BLaER1 treated with 17β-estradiol and CSF1 and Interleukin-3, amounts not matched to agents 10 nM and 100 nM (cell line): ENCODE results near the gene MAPK14.

Experiments used
- H3K27ac ChIP-seq, 11 experiments: shearing (Covaris generic); formaldehyde crosslinking; 2 replicates each; pipeline ENCODE4 v1.8.1; 2022
- H3K27me3 ChIP-seq, 11 experiments: shearing (Covaris generic); formaldehyde crosslinking; 2 replicates each; pipeline ENCODE4 v1.8.1; 2022
- H3K36me3 ChIP-seq, 11 experiments: shearing (Covaris generic); formaldehyde crosslinking; 2 replicates each; pipeline ENCODE4 v1.8.1; 2022
- H3K4me1 ChIP-seq, 10 experiments: shearing (Covaris generic); formaldehyde crosslinking; 2 replicates each; pipeline ENCODE4 v1.8.1; 2022
- H3K4me2 ChIP-seq, 11 experiments: shearing (Covaris generic); formaldehyde crosslinking; 2 replicates each; pipeline ENCODE4 v1.8.1; 2022
- H3K4me3 ChIP-seq, 10 experiments: shearing (Covaris generic); formaldehyde crosslinking; 2 replicates each; pipeline ENCODE4 v1.8.1; 2022
- H3K9ac ChIP-seq, 11 experiments: shearing (Covaris generic); formaldehyde crosslinking; 2 replicates each; pipeline ENCODE4 v1.8.1; 2022
- H3K9me3 ChIP-seq, 11 experiments: shearing (Covaris generic); formaldehyde crosslinking; replicated peaks in 1 of 11; 2 replicates each; pipeline ENCODE4 v1.8.1; 2022
- H4K20me1 ChIP-seq, 11 experiments: shearing (Covaris generic); formaldehyde crosslinking; 2 replicates each; pipeline ENCODE4 v1.8.1; 2022
- Cebpa-rat ChIP-seq, 11 experiments: shearing (Covaris generic); IDR thresholded peaks; 2 replicates each; pipeline ENCODE4 v1.8.1; 2022

MAPK14 gene

DNA sequence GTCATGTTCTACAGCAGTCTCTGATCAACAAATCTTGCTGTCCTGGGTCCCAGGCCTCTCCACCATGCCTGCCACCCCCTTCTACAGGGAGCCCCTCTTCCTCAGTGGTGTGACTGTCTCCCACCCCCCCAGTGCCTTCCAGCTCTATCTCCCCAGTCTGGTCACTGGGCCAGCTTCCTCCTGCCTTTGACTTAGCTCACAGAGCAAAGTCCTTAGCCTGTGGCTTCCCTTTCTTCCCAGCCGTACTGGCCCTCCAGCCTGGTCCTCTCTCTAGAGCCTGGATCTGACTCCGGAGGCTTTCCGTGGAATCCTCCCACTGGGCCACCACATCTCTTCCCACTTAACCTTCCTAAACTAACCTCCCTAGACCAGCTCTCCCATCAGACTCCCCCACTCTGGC lies 119.7 kb downstream of the MAPK14 start:
- Histone ChIP-seq H3K4me1 (peaks cover 35 to 86% (median 64%) of the 10 kb centered on the region in 10 experiments), H3K27ac (peak overlapping the region in 10 of 11 experiments; percentile 3 to 68 (median 44); a peak in 16 of 22 replicates), H3K9ac (peak overlapping the region in 1 of 11 experiments; percentile 44; a peak in 2 of 22 replicates), H3K4me2 (peak overlapping the region; percentile 4 to 86 (median 67); a peak in 19 of 22 replicates), H3K36me3 (peaks cover 0 to 26% (median 9%) of the 10 kb centered on the region in 11 experiments; a peak in 14 of 22 replicates), H4K20me1 (no peaks in the 10 kb centered on the region), H3K27me3 (no peaks in the 10 kb centered on the region), H3K4me3 (peak overlapping the region in 5 of 10 experiments; percentile 15 to 32 (median 20); a peak in 5 of 20 replicates), H3K9me3 (peaks cover 21 to 69% (median 59%) of the 10 kb centered on the region in 11 experiments)
- TF ChIP-seq Cebpa-rat (IDR thresholded peaks at IDR 0.05): no peak

DNA sequence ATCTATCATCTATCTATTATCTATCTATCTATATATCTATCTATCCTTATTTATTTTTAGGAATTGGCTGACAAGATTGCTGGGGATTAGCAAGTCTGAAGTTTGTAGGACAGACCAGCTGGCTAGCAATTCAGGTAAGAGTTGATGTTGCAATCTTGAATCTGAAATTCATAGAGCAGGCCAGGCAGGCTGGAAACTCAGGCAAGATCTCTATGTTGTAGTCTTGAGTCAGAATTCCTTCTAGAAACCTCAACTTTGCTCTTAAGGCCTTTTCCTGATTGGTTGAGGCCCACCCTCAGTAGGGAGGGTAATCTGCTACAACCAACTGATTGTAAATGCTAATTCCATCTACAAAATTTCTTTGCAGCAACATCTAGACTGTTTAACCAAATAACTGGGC lies 121.9 kb downstream of the MAPK14 start:
- peak overlapping the region; percentile 62 to 81 (median 69) for H3K4me2 ChIP-seq
- no peaks in the 10 kb centered on the region for H4K20me1 ChIP-seq
- peak overlapping the region in 9 of 11 experiments; percentile 41 to 73 (median 63); a peak in 12 of 22 replicates for H3K27ac ChIP-seq
- 0 out of 22 replicates have a peak, but pooled peaks of 2 of the 11 experiments have one; percentile 26 to 41 for TF ChIP-seq Cebpa-rat (IDR thresholded peaks at IDR 0.05)
- H3K4me3 ChIP-seq: 0 out of 20 replicates have a peak overlapping the region, but pooled peaks of 1 of the 10 experiments have one; percentile 0
- peaks cover 23 to 88% (median 80%) of the 10 kb centered on the region in 11 experiments for H3K9me3 ChIP-seq
- peaks cover 32 to 88% (median 48%) of the 10 kb centered on the region in 10 experiments for H3K4me1 ChIP-seq
- peaks cover 0 to 21% (median 9%) of the 10 kb centered on the region in 11 experiments; a peak in 12 of 22 replicates for H3K36me3 ChIP-seq
- peak overlapping the region in 2 of 11 experiments; percentile 34 to 60; a peak in 2 of 22 replicates for H3K9ac ChIP-seq
- H3K27me3 ChIP-seq: no peaks in the 10 kb centered on the region

DNA sequence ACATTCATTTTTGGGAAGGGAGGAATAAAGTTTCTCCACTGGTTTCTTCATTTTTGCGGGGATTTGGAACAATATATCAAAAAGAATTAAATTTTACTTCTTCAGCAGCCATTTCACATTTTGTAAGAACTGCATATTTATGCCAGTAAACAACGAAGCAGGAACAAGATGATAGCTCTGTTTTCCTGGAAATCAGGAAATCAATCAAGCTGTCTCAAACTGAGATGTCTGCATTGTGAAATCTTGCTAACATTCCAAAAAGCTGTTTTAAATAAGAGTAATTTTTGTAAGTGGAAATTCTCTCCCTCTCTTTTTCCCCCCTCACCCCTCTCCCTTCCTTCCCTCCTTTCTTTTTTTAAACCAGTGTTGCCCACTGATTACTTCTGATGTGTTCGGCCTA lies 122.7 kb downstream of the MAPK14 start:
- Histone ChIP-seq H3K9ac (peak overlapping the region; percentile 3 to 60 (median 36); a peak in 17 of 22 replicates), H3K27me3 (no peaks in the 10 kb centered on the region), H4K20me1 (no peaks in the 10 kb centered on the region), H3K36me3 (peaks cover 0 to 14% (median 7%) of the 10 kb centered on the region in 11 experiments; a peak in 9 of 22 replicates), H3K4me2 (peak overlapping the region; percentile 62 to 81 (median 69)), H3K9me3 (peaks cover 31 to 88% (median 84%) of the 10 kb centered on the region in 11 experiments), H3K4me3 (peak overlapping the region in 1 of 10 experiments; percentile 26; a peak in 2 of 20 replicates), H3K27ac (peak overlapping the region; percentile 7 to 73 (median 63); a peak in 19 of 22 replicates), H3K4me1 (peaks cover 32 to 80% (median 46%) of the 10 kb centered on the region in 10 experiments)
- no peak for TF ChIP-seq Cebpa-rat (IDR thresholded peaks at IDR 0.05)

DNA sequence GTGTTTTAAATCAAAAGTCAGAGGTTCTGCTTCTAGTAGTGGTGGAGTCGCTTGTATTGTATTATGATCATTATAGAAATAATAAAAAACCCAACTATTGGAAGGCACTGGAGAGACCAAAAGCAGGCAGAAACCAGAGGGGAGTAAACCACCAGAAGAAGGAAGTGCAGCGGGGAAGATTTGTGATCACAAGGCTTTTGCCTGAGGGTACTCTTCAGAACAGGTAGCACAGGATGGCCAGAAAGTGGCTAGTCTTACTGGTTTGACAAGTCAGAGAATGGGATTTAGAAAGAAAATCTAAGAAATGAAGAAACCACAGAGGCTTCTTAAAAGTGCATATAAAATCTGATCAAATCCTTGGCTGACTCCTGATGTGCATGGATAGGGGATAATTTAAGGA lies 126.7 kb downstream of the MAPK14 start:
- Histone ChIP-seq H3K9ac (no peak overlapping the region), H3K27ac (no peak overlapping the region), H3K4me1 (peaks cover 19 to 68% (median 29%) of the 10 kb centered on the region in 10 experiments), H3K4me3 (no peak overlapping the region), H4K20me1 (no peaks in the 10 kb centered on the region), H3K36me3 (peaks cover 0 to 13% (median 4%) of the 10 kb centered on the region in 11 experiments; a peak in 6 of 22 replicates), H3K4me2 (peak overlapping the region in 1 of 11 experiments; percentile 5; a peak in 1 of 22 replicates), H3K27me3 (no peaks in the 10 kb centered on the region), H3K9me3 (peaks cover 32 to 66% (median 61%) of the 10 kb centered on the region in 11 experiments)
- TF ChIP-seq Cebpa-rat (IDR thresholded peaks at IDR 0.05): no peak

DNA sequence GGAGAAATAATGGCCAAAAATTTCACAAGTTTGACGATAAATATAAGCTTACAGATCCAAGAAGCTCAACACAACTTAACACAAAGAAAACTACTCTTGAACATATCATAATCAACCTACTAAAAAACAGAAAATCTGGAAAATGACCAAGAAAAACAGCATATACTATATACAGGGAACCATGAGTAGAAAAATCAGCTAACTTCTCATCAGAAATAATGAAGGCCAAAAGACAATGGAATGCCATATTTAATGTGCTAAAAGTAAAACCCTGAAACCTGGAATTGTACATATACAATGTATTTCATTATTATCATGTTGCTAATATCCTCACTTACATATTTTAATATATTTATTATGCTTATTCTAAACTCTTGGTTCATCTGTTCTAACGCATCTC lies 128.1 kb downstream of the MAPK14 start:
- no peak overlapping the region for H3K4me2 ChIP-seq
- no peaks in the 10 kb centered on the region for H4K20me1 ChIP-seq
- peaks cover 32 to 65% (median 57%) of the 10 kb centered on the region in 11 experiments for H3K9me3 ChIP-seq
- no peak overlapping the region for H3K27ac ChIP-seq
- TF ChIP-seq Cebpa-rat (IDR thresholded peaks at IDR 0.05): no peak
- no peak overlapping the region for H3K9ac ChIP-seq
- peaks cover 5 to 56% (median 15%) of the 10 kb centered on the region in 10 experiments for H3K4me1 ChIP-seq
- H3K27me3 ChIP-seq: no peaks in the 10 kb centered on the region
- H3K36me3 ChIP-seq: peaks cover 0 to 13% (median 4%) of the 10 kb centered on the region in 11 experiments; a peak in 6 of 22 replicates
- no peak overlapping the region for H3K4me3 ChIP-seq

DNA sequence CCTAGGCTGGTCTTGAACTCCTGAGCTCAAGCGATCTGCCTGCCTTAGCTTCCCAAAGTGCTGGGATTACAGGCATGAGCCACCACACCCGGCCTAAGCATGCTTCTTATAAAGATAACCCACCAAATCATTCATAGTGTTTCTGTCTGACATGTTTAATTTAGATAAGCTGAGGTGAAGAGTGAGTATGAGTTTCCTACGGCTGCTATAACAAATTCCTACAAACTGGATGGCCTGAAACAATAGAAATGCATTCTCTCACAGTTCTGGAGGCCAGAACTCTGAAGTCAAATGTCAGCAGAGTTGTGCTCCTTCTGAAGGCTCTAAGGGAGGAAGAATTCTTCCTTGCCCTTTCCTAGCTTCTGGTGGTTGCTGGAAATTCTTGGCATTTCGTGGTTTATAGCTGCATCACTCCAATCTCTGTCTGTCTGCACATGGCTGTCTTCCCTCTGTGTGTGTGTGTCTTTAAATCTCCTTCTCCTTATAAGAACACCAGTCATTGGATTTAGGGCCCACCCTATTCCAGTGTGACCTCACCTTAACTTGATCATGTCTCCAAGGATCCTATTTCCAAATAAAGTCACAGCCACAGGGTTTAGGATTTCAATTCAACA lies 132.6 kb downstream of the MAPK14 start:
- Histone ChIP-seq H3K36me3 (peaks cover 0 to 7% (median 3%) of the 10 kb centered on the region in 11 experiments; a peak in 4 of 22 replicates), H3K27ac (no peak overlapping the region), H3K9ac (no peak overlapping the region), H4K20me1 (no peaks in the 10 kb centered on the region), H3K4me3 (no peak overlapping the region), H3K27me3 (no peaks in the 10 kb centered on the region), H3K4me2 (no peak overlapping the region), H3K4me1 (peaks cover 0 to 17% (median 6%) of the 10 kb centered on the region in 10 experiments; a peak in 11 of 20 replicates), H3K9me3 (peaks cover 15 to 27% (median 20%) of the 10 kb centered on the region in 11 experiments)
- TF ChIP-seq Cebpa-rat (IDR thresholded peaks at IDR 0.05): no peak
